Measurements from ENCODE around the gene CCDC61. TPM values are rescaled to one million over a fixed set of nuclear protein-coding genes. Genes with fewer than 3 reads are reported as not detected.
A peak's percentile ranks its signal among the peaks of the same experiment; 100 is the strongest.

The CCDC61 gene
- total RNA-seq, 1 donor = 3.9 TPM

DNA sequence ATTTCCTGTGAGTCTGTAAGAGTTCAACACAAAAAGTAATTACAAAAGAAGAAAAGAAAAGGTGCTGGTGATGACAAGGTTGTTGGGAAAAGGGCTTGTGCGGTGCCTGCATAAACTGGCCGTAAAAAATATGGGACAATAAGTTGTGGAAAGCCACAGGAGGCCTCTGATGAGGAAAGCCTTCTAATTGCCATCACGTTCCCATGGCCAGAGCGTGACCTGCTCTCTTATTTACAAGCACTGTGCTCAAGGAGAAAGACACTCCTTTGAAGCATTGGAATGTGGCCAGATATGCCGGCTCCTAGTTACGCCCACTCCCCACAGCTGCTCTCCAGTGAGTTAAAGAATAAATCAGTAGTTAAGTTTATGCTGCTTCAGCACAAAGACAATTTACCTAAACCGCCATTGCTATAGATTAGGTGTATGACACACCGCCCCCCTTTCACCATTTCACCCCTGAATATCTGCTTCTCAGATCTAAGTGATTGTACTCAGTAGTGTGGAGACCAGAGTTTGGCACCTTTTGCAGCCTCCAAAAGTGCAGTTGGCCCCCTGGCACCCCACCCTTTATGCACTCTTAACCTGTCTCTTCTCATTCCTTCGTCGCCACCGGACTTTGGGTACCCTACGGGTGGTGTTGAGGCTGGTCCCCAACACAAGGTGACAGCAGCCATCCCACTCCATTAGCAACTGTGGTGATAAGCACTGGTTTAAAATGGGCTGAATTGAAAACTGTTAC is 35.7 kb downstream of the CCDC61 start:
- peak; percentile 3 for DNase-seq (ENCODE audit: low read depth)
- no peak overlapping the region for H3K4me3 ChIP-seq (ENCODE audit: low read depth, low read length)
- TF ChIP-seq, protein P1, sequence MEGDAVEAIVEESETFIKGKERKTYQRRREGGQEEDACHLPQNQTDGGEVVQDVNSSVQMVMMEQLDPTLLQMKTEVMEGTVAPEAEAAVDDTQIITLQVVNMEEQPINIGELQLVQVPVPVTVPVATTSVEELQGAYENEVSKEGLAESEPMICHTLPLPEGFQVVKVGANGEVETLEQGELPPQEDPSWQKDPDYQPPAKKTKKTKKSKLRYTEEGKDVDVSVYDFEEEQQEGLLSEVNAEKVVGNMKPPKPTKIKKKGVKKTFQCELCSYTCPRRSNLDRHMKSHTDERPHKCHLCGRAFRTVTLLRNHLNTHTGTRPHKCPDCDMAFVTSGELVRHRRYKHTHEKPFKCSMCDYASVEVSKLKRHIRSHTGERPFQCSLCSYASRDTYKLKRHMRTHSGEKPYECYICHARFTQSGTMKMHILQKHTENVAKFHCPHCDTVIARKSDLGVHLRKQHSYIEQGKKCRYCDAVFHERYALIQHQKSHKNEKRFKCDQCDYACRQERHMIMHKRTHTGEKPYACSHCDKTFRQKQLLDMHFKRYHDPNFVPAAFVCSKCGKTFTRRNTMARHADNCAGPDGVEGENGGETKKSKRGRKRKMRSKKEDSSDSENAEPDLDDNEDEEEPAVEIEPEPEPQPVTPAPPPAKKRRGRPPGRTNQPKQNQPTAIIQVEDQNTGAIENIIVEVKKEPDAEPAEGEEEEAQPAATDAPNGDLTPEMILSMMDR (IDR thresholded peaks at IDR 0.05; ENCODE audit: insufficient read depth, low read depth, low read length) = no peak

GRCh38 chr19:46031781-46032596 is 36.7 kb downstream of the CCDC61 start:
- TF ChIP-seq, protein P1 (IDR thresholded peaks at IDR 0.05; ENCODE audit: insufficient read depth, low read depth, low read length) = no peak
- no peak for DNase-seq (ENCODE audit: low read depth)

DNA sequence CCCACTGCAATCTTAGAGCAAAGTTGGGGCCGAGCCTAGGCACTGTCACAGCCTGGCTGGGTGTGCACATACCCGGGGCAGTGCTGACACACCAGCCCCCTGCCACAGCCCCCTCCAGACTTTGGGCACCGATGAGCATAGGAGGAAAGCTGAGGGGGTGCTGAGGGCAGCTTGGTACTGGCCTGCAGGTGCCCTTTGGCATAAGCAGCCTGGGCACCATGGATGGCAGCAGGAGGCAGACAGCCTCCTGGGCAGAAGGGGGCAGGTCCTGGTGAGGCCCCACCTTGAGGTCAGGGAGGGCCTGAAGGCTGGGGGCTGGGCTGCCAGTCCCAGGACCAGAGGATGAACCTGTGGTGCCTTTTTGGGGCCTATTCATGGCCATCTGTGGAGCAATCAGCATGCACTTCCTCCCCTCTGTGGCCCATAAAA is 37.3 kb downstream of the CCDC61 start:
- TF ChIP-seq, protein P1 (IDR thresholded peaks at IDR 0.05; ENCODE audit: insufficient read depth, low read depth, low read length) = no peak
- DNase-seq (ENCODE audit: low read depth) = no peak
- H3K4me3 ChIP-seq (ENCODE audit: low read depth, low read length) = no peak overlapping the region

More at GRCh38 chr19:46031781-46032596, 36.7 kb downstream of the CCDC61 start:
- no peak overlapping the region for H3K4me3 ChIP-seq (ENCODE audit: low read depth, low read length)

- no peak overlapping the region for H3K4me3 ChIP-seq (ENCODE audit: low read depth, low read length)
- DNase-seq (ENCODE audit: low read depth) = no peak
- TF ChIP-seq, protein P1 (IDR thresholded peaks at IDR 0.05; ENCODE audit: insufficient read depth, low read depth, low read length) = no peak
These were observed 38.1 kb downstream of the CCDC61 start for GRCh38 chr19:46033401-46033800.

- H3K4me3 ChIP-seq (ENCODE audit: low read depth, low read length) = no peak overlapping the region
- no peak for DNase-seq (ENCODE audit: low read depth)
- TF ChIP-seq, protein P1 (IDR thresholded peaks at IDR 0.05; ENCODE audit: insufficient read depth, low read depth, low read length) = no peak
These were observed 40.3 kb downstream of the CCDC61 start for GRCh38 chr19:46035546-46035945.

- TF ChIP-seq, protein P1 (IDR thresholded peaks at IDR 0.05; ENCODE audit: insufficient read depth, low read depth, low read length) = no peak
- DNase-seq (ENCODE audit: low read depth) = no peak
- no peak overlapping the region for H3K4me3 ChIP-seq (ENCODE audit: low read depth, low read length)
These were observed 40.9 kb downstream of the CCDC61 start for GRCh38 chr19:46035986-46036743.
